Bronchial epithelial cell (primary cell): ENCODE results near the gene BLM. TPM values are rescaled to one million over a fixed set of nuclear protein-coding genes. Genes with fewer than 3 reads are reported as not detected.
A peak's percentile ranks its signal among the peaks of the same experiment; 100 is the strongest.

Experiments used
- DNase-seq: peaks from one replicate; pipeline ENCODE4 v3.0.0-alpha.2; 2010; ENCODE audit warnings: low read depth
- FAIRE-seq: peaks from 2 replicates; lab custom pipeline; 2011; peaks lifted over from hg19 to GRCh38; lab: Jason Lieb, UNC
- H3K27me3 ChIP-seq: 2 replicates; pipeline ENCODE4 v1.5.1; 2011; ENCODE audit warnings: low read length; ENCODE audit not compliant: control insufficient read depth, insufficient read depth
- H3K36me3 ChIP-seq: 2 replicates; pipeline ENCODE4 v1.5.1; 2011; ENCODE audit warnings: low read length; ENCODE audit not compliant: control insufficient read depth, insufficient read depth
- H3K4me3 ChIP-seq: 2 replicates; pipeline ENCODE4 v1.5.1; 2011; ENCODE audit warnings: mild to moderate bottlenecking, low read depth, low read length, control low read depth
- total RNA-seq: library from RNA; depleted of rRNA; stranded (reverse); fragments of >200 nt; gene quantifications from 2 replicates; pipeline ENCODE4 v1.2.1, GENCODE V29; 2014
- TF ChIP-seq, protein P1 (sequence below): IDR thresholded peaks from 2 replicates; pipeline ENCODE4 v1.5.1; 2011; ENCODE audit warnings: mild to moderate bottlenecking, moderate library complexity, low read length, control low read depth, inconsistent platforms; ENCODE audit not compliant: insufficient read depth, severe bottlenecking

Gene BLM
- total RNA-seq, 1 donor from 2014 or later: 0.26 TPM

DNA sequence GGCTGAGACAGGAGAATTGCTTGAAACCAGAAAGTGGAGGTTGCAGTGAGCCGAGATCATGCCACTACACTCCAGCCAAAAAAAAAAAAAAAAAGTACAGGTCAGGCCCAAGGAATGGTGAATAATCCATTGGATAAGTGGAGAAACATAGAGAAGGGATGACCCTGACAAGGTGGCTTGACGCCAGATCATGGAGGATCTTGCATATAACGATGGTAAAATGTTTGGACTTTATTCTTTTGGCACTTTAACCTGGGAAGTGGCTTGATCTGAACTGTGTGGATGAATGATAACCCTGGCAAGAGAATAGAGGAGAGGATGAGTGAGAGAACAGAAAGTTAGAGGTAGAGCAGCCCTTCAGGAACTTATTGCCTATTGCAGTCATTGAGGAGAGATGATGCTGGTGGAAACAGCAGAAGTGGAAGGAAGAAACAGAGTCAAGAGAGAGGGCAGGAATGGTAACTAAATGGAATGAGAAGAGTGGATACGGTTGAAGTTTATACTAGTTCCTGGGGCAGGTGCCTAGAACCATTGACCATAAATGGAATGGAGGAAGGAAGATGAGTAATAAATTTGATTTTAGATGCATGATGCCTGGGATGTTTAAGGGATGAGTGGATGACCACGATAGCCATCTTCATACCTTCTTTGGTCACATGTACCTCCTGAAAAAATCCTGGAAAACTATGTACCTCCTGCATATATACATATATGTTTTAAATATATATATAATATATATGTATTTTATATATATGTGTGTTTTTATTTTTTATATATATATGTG, 57.8 kb downstream of the BLM start:
- Histone ChIP-seq H3K4me3 (no peak overlapping the region), H3K36me3 (no peaks in the 10 kb centered on the region), H3K27me3 (no peaks in the 10 kb centered on the region)
- peak; percentile 82 for DNase-seq
- TF ChIP-seq, protein P1, sequence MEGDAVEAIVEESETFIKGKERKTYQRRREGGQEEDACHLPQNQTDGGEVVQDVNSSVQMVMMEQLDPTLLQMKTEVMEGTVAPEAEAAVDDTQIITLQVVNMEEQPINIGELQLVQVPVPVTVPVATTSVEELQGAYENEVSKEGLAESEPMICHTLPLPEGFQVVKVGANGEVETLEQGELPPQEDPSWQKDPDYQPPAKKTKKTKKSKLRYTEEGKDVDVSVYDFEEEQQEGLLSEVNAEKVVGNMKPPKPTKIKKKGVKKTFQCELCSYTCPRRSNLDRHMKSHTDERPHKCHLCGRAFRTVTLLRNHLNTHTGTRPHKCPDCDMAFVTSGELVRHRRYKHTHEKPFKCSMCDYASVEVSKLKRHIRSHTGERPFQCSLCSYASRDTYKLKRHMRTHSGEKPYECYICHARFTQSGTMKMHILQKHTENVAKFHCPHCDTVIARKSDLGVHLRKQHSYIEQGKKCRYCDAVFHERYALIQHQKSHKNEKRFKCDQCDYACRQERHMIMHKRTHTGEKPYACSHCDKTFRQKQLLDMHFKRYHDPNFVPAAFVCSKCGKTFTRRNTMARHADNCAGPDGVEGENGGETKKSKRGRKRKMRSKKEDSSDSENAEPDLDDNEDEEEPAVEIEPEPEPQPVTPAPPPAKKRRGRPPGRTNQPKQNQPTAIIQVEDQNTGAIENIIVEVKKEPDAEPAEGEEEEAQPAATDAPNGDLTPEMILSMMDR: no peak
- no peak for FAIRE-seq

DNA sequence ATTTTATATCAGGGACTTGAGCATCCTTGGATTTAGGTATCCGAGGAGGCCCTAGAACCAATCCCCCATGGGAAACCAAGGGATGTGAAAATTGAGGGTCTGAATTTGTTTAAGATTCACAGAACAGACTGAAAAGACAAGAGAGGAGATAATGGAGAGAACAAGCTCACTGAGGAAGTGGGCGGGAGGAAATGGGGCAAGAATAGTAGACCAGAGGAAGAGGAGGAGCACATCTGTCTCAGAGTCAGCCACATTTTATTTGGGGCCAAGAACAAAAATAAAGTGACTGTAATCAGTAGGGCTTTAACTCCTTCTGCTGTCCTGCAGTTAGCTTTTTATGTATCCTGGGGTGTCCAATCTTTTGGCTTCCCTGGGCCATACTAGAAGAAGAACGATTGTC, 63.8 kb downstream of the BLM start:
- no peak for FAIRE-seq

DNA sequence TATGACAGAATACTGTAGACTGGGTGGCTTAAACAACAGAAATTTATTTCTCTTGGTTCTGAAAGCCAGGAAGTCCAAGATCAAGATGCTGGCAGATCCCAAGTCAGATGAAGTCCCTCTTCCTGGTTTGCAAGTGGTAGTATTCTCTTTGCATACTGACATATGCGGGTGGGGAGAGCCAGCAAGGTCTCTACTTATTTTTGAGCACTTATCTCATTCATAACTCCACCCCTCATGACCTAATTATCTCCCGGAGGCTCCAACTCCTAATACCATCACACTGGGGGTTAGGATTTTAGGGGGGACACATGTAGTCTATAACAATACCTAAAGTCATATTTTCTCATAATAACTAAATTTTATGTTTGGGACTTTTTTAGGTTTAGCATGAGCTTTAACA, 65.3 kb downstream of the BLM start:
- H3K4me3 ChIP-seq: no peak overlapping the region
- TF ChIP-seq, protein P1: no peak
- H3K36me3 ChIP-seq: no peaks in the 10 kb centered on the region
- DNase-seq (no peak), FAIRE-seq (no peak)
- H3K27me3 ChIP-seq: no peaks in the 10 kb centered on the region

More for the DNA sequence above, 63.8 kb downstream of the BLM start:
- no peaks in the 10 kb centered on the region for H3K27me3 ChIP-seq
- DNase-seq: no peak
- no peak overlapping the region for H3K4me3 ChIP-seq
- TF ChIP-seq, protein P1: no peak
- H3K36me3 ChIP-seq: no peaks in the 10 kb centered on the region

DNA sequence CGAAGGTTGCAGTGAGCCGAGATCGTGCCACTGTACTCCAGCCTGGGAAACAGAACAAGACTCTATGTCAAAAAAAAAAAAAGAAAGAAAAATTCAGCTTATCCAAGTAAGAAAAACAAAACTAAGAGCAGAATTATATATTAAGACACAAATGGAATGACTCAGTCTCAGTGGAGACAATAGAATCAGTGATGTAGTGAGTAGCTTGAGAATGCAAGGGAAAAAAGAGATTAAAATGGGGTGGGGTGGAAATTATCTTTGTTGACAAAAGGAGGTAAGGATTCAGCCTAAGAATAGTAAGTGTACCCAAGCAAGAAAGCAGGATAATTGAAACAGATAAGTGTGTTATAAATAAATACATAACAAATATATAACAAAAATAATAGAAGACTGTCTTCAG, 70.7 kb downstream of the BLM start:
- Histone ChIP-seq H3K36me3 (no peaks in the 10 kb centered on the region), H3K27me3 (no peaks in the 10 kb centered on the region), H3K4me3 (no peak overlapping the region)
- DNase-seq: no peak
- TF ChIP-seq, protein P1: no peak
- FAIRE-seq: no peak

DNA sequence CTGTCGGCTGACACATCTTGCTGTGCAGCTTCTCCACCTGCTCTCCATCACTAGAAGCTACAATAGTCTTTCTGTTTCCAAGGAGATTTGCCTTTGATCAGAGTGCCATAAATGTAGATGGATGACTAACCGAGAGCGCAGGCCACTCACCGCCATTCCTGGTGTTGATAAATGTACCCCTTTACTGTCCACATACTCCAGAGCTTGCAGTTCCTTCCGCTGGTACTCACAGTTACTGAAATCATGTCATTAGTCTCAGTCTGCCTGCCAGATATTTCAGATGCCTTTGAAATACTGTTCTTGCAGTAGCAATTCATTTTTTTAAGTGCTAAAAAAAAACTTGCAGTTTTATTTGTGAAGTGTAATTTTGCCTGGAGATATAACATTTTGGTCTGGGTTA, 72.3 kb downstream of the BLM start:
- DNase-seq (no peak), FAIRE-seq (no peak)
- H3K36me3 ChIP-seq: no peaks in the 10 kb centered on the region
- H3K4me3 ChIP-seq: no peak overlapping the region
- H3K27me3 ChIP-seq: no peaks in the 10 kb centered on the region
- TF ChIP-seq, protein P1: no peak
